ENCODE measurements around the gene RNF19B. TPM values are rescaled to one million over a fixed set of nuclear protein-coding genes. Genes with fewer than 3 reads are reported as not detected.
A peak's percentile ranks its signal among the peaks of the same experiment; 100 is the strongest.

The RNF19B gene
- total and polyA plus RNA-seq, 10 of the 15 experiments (the other 5 are each of a cell fraction or from before 2014, with no cell fraction given) = 2.8 to 32.6 (median 16.6) TPM

DNA sequence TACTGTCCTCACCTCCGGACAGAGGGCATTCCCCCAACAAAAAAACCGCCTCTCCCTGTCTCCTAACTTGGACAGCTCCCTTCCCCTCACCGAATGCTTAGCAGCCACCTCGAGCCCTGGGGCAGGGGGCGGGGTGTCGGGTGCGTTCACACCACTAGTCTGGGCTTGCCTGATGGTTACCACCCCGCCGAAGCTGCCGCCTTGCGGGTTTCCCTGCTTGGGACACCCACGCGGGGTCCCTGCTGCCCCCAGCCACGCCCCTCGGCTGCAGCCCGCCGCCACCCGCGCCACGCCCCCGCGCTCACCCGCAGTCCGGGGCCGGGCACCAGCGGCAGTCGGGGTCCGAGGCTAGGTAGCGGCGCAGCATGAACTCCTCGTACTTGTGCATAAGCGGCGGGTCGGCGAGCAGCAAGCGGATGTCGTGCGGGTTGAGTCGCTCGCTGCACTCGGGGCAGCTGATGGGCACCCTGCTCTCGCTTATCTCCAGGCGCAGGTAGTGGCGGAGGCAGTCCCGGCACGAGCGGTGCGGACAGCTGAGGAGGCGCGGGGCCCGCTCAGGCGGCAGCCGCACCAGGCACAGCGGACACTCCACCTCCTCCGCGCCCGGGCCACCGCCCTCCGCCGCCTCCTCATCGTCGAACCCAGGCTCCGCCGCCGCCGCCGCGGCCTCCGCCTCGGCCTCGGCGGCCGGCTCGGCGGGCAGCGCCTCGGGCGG lies 706 bp downstream of the RNF19B start:
- Histone ChIP-seq H3K4me1 (ENCODE audit: control insufficient read depth, insufficient read depth, low read length) (peaks cover 4% of the 10 kb centered on the region), H3K36me3 (ENCODE audit: control insufficient read depth in 2 of 2, insufficient read depth in 2 of 2, low read length in 1 of 2) (no peaks in the 10 kb centered on the region), H4K20me1 (ENCODE audit: control insufficient read depth, insufficient read depth) (no peaks in the 10 kb centered on the region), H3K79me2 (ENCODE audit: control insufficient read depth, insufficient read depth, low read length) (peaks cover 41% of the 10 kb centered on the region), H3K4me3 (peak overlapping the region; percentile 79), H3K9ac (ENCODE audit: control insufficient read depth, insufficient read depth, low read length) (peak overlapping the region; percentile 63), H2AFZ (ENCODE audit: control insufficient read depth, low read depth, low read length) (peak overlapping the region; percentile 47), H3K27me3 (replicated peaks in 1 of 2; ENCODE audit: control insufficient read depth in 2 of 2, insufficient read depth in 2 of 2, low read length in 1 of 2) (no peaks in the 10 kb centered on the region), H3K27ac (ENCODE audit: control insufficient read depth, insufficient read depth) (peak overlapping the region; percentile 27; the same call in 1 of the 2 replicates), H3K9me3 (replicated peaks; ENCODE audit: control insufficient read depth, insufficient read depth, low read length) (no peaks in the 10 kb centered on the region), H3K4me2 (ENCODE audit: control insufficient read depth, insufficient read depth) (peak overlapping the region; percentile 77)
- DNase-seq (ENCODE audit: low read depth, low spot score) (no peak), ATAC-seq (peak; percentile 44), FAIRE-seq (no peak)
- POLR2A ChIA-PET = interaction anchor here (0.7 to 5.7 kb wide), 5 partner anchors 17 to 330 kb away, joined by 3 to 56 read pairs (median 5); no protein-coding TSS in a partner anchor
- intact Hi-C loops (cut with micrococcal nuclease; ENCODE audit: unreplicated experiment) = loop anchor here (2.0 to 5.0 kb wide), 2 partner anchors 17 to 73 kb away; partner anchors contain the start of gene AK2
- RAD21 ChIA-PET (ENCODE audit: unreplicated experiment) = interaction anchor here (0.7 to 3.7 kb wide), 7 partner anchors 17 to 163 kb away, joined by 3 to 26 read pairs (median 4); no protein-coding TSS in a partner anchor
- SMC1A ChIA-PET (ENCODE audit: uncharacterized antibody, unreplicated experiment) = interaction anchor here (0.6 to 1.3 kb wide), 3 partner anchors 28 to 82 kb away, joined by 3 to 5 read pairs (median 4); no protein-coding TSS in a partner anchor
- 2% methylated on average over 39 of the region's 78 CpGs for WGBS (ENCODE audit: insufficient coverage, insufficient replicate concordance, low lambda C conversion rate, missing lambda C conversion rate)
- no TSS peak for BruUV-seq (replicated peaks)
- in situ Hi-C loops (cut with MboI) = no loop called here
- CTCF ChIA-PET = interaction anchor here (1.2 kb wide), 1 partner anchor 94 kb away, joined by 3 read pairs; no protein-coding TSS in a partner anchor
- TF ChIP-seq ATF7 (IDR thresholded peaks at IDR 0.05; ENCODE audit: low read depth) (peak; percentile 67), JUND (IDR thresholded peaks at IDR 0.05; ENCODE audit: low read depth, low read length) (no peak), CREB1 (IDR thresholded peaks at IDR 0.05; ENCODE audit: low read depth) (no peak), JUNB (IDR thresholded peaks at IDR 0.05) (no peak), CEBPZ (IDR thresholded peaks at IDR 0.05; ENCODE audit: low read depth, low read length) (no peak), MLLT1 (IDR thresholded peaks at IDR 0.05) (peak; percentile 83; the same call in 1 of the 2 replicates), ZNF384 (IDR thresholded peaks at IDR 0.05; ENCODE audit: borderline replicate concordance, low read depth, low read length) (peak; percentile 27; the same call in 1 of the 2 replicates), E2F4 (IDR thresholded peaks at IDR 0.05; ENCODE audit: low read depth, low read length) (no peak), NKRF (conservative IDR thresholded peaks at IDR 0.05) (peak; percentile 94; the same call in 1 of the 2 replicates)
- TF ChIP-seq, protein P1, sequence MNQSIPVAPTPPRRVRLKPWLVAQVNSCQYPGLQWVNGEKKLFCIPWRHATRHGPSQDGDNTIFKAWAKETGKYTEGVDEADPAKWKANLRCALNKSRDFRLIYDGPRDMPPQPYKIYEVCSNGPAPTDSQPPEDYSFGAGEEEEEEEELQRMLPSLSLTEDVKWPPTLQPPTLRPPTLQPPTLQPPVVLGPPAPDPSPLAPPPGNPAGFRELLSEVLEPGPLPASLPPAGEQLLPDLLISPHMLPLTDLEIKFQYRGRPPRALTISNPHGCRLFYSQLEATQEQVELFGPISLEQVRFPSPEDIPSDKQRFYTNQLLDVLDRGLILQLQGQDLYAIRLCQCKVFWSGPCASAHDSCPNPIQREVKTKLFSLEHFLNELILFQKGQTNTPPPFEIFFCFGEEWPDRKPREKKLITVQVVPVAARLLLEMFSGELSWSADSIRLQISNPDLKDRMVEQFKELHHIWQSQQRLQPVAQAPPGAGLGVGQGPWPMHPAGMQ (IDR thresholded peaks at IDR 0.05; ENCODE audit: borderline replicate concordance) = peak; percentile 51; the same call in 1 of the 2 replicates
